Adrenal gland (tissue), 12 donors: Measurements from ENCODE around the gene TGFA. TPM values are rescaled to one million over a fixed set of nuclear protein-coding genes. Genes with fewer than 3 reads are reported as not detected.

Source experiments
- DNase-seq, 7 donors: peaks; one replicate each; pipeline ENCODE4 v3.0.0-alpha.2; 2019 to 2020
- H3K27ac ChIP-seq, 5 donors: fragments of 200-600 bp; sonication (generic) in 4 of 5; 1 replicate in 3 of 5; 2 replicates in 2 of 5; pipeline versions ENCODE4 v1.5.1 to v1.8.0; 2016 to 2020; ENCODE audit warnings: mild to moderate bottlenecking in 1 of 5
- H3K27me3 ChIP-seq: fragments of 200-600 bp; 2 replicates; pipeline ENCODE4 v1.8.0; 2021
- H3K36me3 ChIP-seq, 2 donors: fragments of 200-600 bp; replicated peaks in 1 of 2; 1 replicate in 1 of 2; 2 replicates in 1 of 2; pipeline versions ENCODE4 v1.5.1 to v1.8.0; 2018 to 2022
- H3K4me1 ChIP-seq, 2 donors: fragments of 200-600 bp; replicated peaks in 1 of 2; 1 replicate in 1 of 2; 2 replicates in 1 of 2; pipeline versions ENCODE4 v1.5.1 to v1.8.0; 2018 to 2021
- H3K4me3 ChIP-seq, 4 donors: fragments of 200-600 bp; sonication (generic) in 3 of 4; one replicate each; pipeline ENCODE4 v1.5.1; 2016 to 2018
- H3K9me3 ChIP-seq, 3 donors: fragments of 200-600 bp; sonication (generic) in 1 of 3; replicated peaks in 1 of 3; 1 replicate in 2 of 3; 2 replicates in 1 of 3; pipeline versions ENCODE4 v1.5.1 to v1.8.0; 2016 to 2021
- POLR2A ChIP-seq, 2 donors: fragments of 450-650 bp; IDR thresholded peaks; one replicate each; pipeline ENCODE4 v1.6.1; 2017; ENCODE audit warnings: antibody characterized with exemption in 2 of 2, mild to moderate bottlenecking in 2 of 2, moderate library complexity in 1 of 2
- WGBS, 4 donors: extraction: QIAGEN DNeasy Blood & Tissue Kit in 2 of 4; methylation state at CpG; one replicate each; pipeline versions ENCODE4 v1.1.5 to v1.1.7; 2013 to 2017; 5-methylcytosine and 5-hydroxymethylcytosine counted together
- intact Hi-C, 2 donors: fragments of 100-400 bp; cut with DNase I; formaldehyde crosslinking; loops; one replicate each; pipeline versions ENCODE4 v1.14.1 to v1.15.0; 2022 to 2023
- polyA plus RNA-seq, 3 donors: library from polyadenylated mRNA; stranded (reverse); fragments of 200-250 nt in 2 of 3; fragments of 350-450 nt in 1 of 3; fragmentation: Illumina TruSeq in 1 of 3; extraction: RNeasy Lipid Tissue Mini Kit (QIAGEN cat#74804) in 1 of 3; gene quantifications; one replicate each; pipeline ENCODE4 v1.2.3, GENCODE V29; 2013 to 2014
- total RNA-seq, 9 donors: library from RNA; depleted of rRNA in 4 of 9; stranded (reverse); fragments of >200 nt in 4 of 9; fragments of 120-200 nt in 1 of 9; fragmentation: NEBNext Ultra II Directional in 1 of 9; extraction: Animal tissue kit (Norgen Biotek cat#: 25700) in 1 of 9; gene quantifications; one replicate each; pipeline versions ENCODE4 v1.1.0 to v1.2.4, GENCODE V29; 2013 to 2023
- TF ChIP-seq, protein P1 (sequence below), 6 experiments: fragments of 450-650 bp in 4 of 6; fragments of 200-600 bp in 2 of 6; sonication (generic) in 1 of 6; IDR thresholded peaks; 1 replicate in 5 of 6; 2 replicates in 1 of 6; pipeline versions ENCODE4 v1.5.1 to v1.8.0; 2016 to 2021; ENCODE audit warnings: antibody characterized with exemption in 6 of 6, mild to moderate bottlenecking in 2 of 6, moderate library complexity in 1 of 6
- donor health status: healthy with polysubstance abuse.
- donor health status: Bipolar disorder and iron deficiency.
- donor health status: DM: yes; HTN: yes; CAD: no.
- donor health status: DM: no; HTN: no; CAD: no.
- donor health status: DM: no; HTN: no; CAD: no.
- donor health status: DM: yes; HTN: yes; CAD: no.

The TGFA gene
- total and polyA plus RNA-seq, 12 donors, result 0.11 to 8.2 (median 0.75) TPM

DNA sequence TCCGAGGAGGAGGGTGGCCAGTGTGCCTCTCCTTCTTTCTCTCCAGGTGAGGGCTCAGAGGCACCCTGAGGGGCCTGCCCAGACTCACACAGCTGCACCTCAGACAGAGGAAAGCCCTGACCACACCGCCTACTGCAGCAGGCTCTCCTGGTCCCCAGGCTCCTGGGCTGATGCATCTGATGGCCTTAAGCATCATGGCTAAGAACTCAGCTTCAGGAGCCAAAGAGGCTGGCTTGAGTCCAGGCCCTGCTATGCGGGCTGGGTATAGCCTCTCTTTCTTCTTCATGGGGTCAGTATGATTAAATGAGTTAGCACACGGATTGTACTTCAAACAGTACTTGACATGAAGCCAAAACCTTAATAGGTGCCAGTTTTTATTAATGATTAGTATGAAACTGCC lies 89.6 kb downstream of the TGFA start:
- Histone ChIP-seq H3K36me3 (no peaks in the 10 kb centered on the region), H3K9me3 (no peaks in the 10 kb centered on the region), H3K27me3 (no peaks in the 10 kb centered on the region), H3K27ac (no peak overlapping the region), H3K4me1 (no peaks in the 10 kb centered on the region), H3K4me3 (no peak overlapping the region)
- intact Hi-C loops, result no loop called here
- no peak for TF ChIP-seq POLR2A (IDR thresholded peaks at IDR 0.05)
- TF ChIP-seq, protein P1, sequence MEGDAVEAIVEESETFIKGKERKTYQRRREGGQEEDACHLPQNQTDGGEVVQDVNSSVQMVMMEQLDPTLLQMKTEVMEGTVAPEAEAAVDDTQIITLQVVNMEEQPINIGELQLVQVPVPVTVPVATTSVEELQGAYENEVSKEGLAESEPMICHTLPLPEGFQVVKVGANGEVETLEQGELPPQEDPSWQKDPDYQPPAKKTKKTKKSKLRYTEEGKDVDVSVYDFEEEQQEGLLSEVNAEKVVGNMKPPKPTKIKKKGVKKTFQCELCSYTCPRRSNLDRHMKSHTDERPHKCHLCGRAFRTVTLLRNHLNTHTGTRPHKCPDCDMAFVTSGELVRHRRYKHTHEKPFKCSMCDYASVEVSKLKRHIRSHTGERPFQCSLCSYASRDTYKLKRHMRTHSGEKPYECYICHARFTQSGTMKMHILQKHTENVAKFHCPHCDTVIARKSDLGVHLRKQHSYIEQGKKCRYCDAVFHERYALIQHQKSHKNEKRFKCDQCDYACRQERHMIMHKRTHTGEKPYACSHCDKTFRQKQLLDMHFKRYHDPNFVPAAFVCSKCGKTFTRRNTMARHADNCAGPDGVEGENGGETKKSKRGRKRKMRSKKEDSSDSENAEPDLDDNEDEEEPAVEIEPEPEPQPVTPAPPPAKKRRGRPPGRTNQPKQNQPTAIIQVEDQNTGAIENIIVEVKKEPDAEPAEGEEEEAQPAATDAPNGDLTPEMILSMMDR (IDR thresholded peaks at IDR 0.05), result no peak
- no peak for DNase-seq
- 79 to 84% (median 80%) methylated on average over 3 to 4 of the region's 4 CpGs for WGBS, 4 donors

DNA sequence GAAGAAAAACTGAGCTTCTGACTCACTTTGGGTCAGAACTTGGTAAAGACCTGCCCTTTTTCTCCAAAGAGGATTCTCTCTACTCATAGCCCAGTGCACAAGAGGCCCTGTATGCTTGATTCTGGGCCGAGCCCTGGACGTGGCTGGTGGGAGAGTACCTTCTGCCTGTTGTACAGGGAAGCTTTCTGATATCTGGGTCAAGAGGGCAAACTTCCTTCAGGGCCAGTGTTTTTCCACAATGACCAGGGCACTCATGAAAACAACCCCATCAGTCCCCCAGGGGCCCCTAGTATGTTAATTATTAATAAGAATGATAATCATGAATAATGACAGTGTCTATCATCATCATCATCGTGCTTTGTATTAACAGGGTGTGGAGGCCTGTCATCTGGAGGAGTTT lies 90.0 kb downstream of the TGFA start:
- no peak overlapping the region for H3K27ac ChIP-seq
- H3K9me3 ChIP-seq, result no peaks in the 10 kb centered on the region
- H3K36me3 ChIP-seq, result no peaks in the 10 kb centered on the region
- no peak for DNase-seq
- no peak overlapping the region for H3K4me3 ChIP-seq
- 76 to 82% (median 80%) methylated on average over 3 of the region's 3 CpGs for WGBS, 4 donors
- TF ChIP-seq POLR2A (IDR thresholded peaks at IDR 0.05), result no peak
- TF ChIP-seq, protein P1 (IDR thresholded peaks at IDR 0.05), result no peak
- no peaks in the 10 kb centered on the region for H3K4me1 ChIP-seq
- H3K27me3 ChIP-seq, result no peaks in the 10 kb centered on the region
- intact Hi-C loops, result no loop called here

DNA sequence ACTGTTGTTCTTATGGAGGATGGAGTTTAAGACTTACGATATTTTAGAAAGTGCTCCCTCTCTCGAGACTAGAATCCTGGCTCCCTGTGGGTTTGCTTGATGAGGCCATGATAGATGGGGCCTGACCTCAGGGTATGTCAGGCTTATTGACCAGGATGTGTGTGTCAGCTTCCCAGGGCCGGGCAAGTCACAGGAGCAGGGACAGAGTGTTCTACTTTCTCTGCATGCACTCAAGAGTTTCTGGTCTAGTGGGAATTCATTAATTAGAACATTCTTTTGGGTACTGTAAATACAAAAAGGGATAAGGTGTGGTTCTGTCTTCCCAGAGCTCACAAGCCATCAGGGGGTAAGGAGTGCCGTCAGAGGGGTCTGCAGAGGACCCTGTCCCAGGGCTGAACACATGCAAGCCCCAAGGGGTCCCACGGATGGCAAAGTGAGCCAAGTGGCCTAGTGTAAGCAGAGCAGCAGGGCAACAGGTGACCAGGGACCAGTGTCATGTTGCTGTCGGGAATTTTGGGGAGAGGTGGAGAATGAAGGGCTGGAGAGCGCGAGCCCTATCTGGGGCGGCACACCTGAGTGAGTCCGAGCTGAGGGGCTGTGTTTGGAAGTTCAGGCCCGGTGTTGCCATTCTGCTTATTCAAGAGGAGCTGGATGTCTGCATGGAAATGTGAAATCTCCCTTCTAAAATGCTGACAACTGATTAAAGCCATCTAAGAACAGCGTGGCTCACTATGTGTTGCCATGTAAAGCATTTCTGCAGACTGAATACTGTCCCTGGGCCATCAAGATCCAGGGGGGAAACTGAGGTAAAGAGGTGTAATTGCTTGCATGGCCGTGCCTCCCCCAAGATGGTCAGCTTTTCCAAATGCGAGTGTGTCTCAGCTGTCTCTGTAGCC lies 91.4 kb downstream of the TGFA start:
- no peaks in the 10 kb centered on the region for H3K4me1 ChIP-seq
- no peaks in the 10 kb centered on the region for H3K27me3 ChIP-seq
- TF ChIP-seq, protein P1 (IDR thresholded peaks at IDR 0.05), result no peak
- TF ChIP-seq POLR2A (IDR thresholded peaks at IDR 0.05), result no peak
- H3K36me3 ChIP-seq, result no peaks in the 10 kb centered on the region
- DNase-seq, result no peak
- intact Hi-C loops, result no loop called here
- H3K9me3 ChIP-seq, result no peaks in the 10 kb centered on the region
- H3K4me3 ChIP-seq, result no peak overlapping the region
- no peak overlapping the region for H3K27ac ChIP-seq
- 73 to 79% (median 74%) methylated on average over 13 to 14 of the region's 14 CpGs for WGBS, 4 donors

DNA sequence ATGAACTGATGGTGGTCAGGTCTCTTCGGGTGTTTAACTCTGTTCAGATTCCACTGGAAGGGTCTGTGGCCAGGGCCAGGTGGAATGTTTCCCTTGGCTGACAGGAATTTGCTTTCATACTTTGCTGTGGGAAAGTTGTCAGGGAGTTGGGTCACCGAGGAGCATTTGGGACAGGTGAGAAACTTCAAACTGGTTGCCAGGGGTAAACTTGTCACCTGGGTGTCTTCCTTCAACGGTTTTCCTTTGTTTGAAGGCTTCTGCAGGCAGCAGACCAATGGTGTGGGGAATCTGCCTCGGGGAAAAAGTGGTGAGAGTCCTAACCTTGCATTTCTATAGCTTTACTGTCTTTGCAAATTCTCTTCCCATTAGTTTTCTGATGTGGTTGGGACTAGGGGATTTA lies 92.2 kb downstream of the TGFA start:
- intact Hi-C loops, result no loop called here
- TF ChIP-seq, protein P1 (IDR thresholded peaks at IDR 0.05), result no peak
- no peak for TF ChIP-seq POLR2A (IDR thresholded peaks at IDR 0.05)

More for the DNA sequence above, 92.2 kb downstream of the TGFA start:
- H3K9me3 ChIP-seq, result no peaks in the 10 kb centered on the region
- 38 to 47% (median 40%) methylated on average over 4 of the region's 4 CpGs for WGBS, 4 donors
- H3K27ac ChIP-seq, result no peak overlapping the region
- DNase-seq, result no peak
- no peaks in the 10 kb centered on the region for H3K4me1 ChIP-seq
- H3K27me3 ChIP-seq, result no peaks in the 10 kb centered on the region
- no peaks in the 10 kb centered on the region for H3K36me3 ChIP-seq
- H3K4me3 ChIP-seq, result no peak overlapping the region
